DMS114 treated with DMSO at 0.1 percent for 48 hours (cell line): ENCODE results near the gene DCLK1.

Source experiments
- DNase-seq: peaks from one replicate; lab custom pipeline; 2025; ENCODE audit not compliant: unreplicated experiment; lab: John Stamatoyannopoulos, UW

Gene DCLK1

GRCh38 chr13:35794734-35795389, 336.3 kb downstream of the DCLK1 start:
- no peak for DNase-seq

- no peak for DNase-seq
Measured at GRCh38 chr13:35793823-35794222, 337.4 kb downstream of the DCLK1 start.

- no peak for DNase-seq
Measured at GRCh38 chr13:35792911-35793310, 338.3 kb downstream of the DCLK1 start.

GRCh38 chr13:35792021-35792420, 339.2 kb downstream of the DCLK1 start:
- DNase-seq, result no peak

GRCh38 chr13:35791184-35791851, 339.9 kb downstream of the DCLK1 start:
- DNase-seq, result no peak

- peak; percentile 19 for DNase-seq
Measured at GRCh38 chr13:35789335-35790165, 341.6 kb downstream of the DCLK1 start.

- DNase-seq, result no peak
Measured at GRCh38 chr13:35787937-35788336, 343.2 kb downstream of the DCLK1 start.

- no peak for DNase-seq
Measured at GRCh38 chr13:35785576-35786303, 345.4 kb downstream of the DCLK1 start.

GRCh38 chr13:35784286-35784951, 346.8 kb downstream of the DCLK1 start:
- no peak for DNase-seq

- no peak for DNase-seq
Measured at GRCh38 chr13:35782793-35783192, 348.4 kb downstream of the DCLK1 start.

- DNase-seq, result no peak
Measured at GRCh38 chr13:35781036-35782000, 349.9 kb downstream of the DCLK1 start.

- DNase-seq, result no peak
Measured at GRCh38 chr13:35780613-35781012, 350.6 kb downstream of the DCLK1 start.

- peak; percentile 17 for DNase-seq
Measured at GRCh38 chr13:35771898-35772297, 359.3 kb downstream of the DCLK1 start.

- DNase-seq, result no peak
Measured at GRCh38 chr13:35770756-35771297, 360.4 kb downstream of the DCLK1 start.

- no peak for DNase-seq
Measured at GRCh38 chr13:35769812-35770211, 361.4 kb downstream of the DCLK1 start.

GRCh38 chr13:35768551-35768950, 362.6 kb downstream of the DCLK1 start:
- DNase-seq, result no peak

GRCh38 chr13:35768073-35768472, 363.1 kb downstream of the DCLK1 start:
- no peak for DNase-seq

- DNase-seq, result no peak
Measured at GRCh38 chr13:35767256-35767976, 363.8 kb downstream of the DCLK1 start.

GRCh38 chr13:35766663-35767062, 364.5 kb downstream of the DCLK1 start:
- DNase-seq, result no peak
